Neuronal stem cell (in vitro differentiated cells): ENCODE results near the gene FOSL2.
"Not testable (repeated sequence)": the region's sequence is repeated elsewhere in the genome, so short reads cannot be mapped to it uniquely, and the experiment has no call there.

Experiments
- DNase-seq: peaks from one replicate; pipeline ENCODE4 v3.0.0-alpha.2; 2013; ENCODE audit warnings: low spot score
- H2AFZ ChIP-seq: one replicate; pipeline ENCODE4 v1.6.1; 2013; ENCODE audit warnings: mild to moderate bottlenecking, low read length, inconsistent platforms
- H2AK5ac ChIP-seq: 2 replicates; pipeline ENCODE4 v1.6.1; 2013; ENCODE audit warnings: low read depth, mild to moderate bottlenecking, inconsistent platforms, low read length, moderate library complexity, mixed read lengths
- H2BK120ac ChIP-seq: 2 replicates; pipeline ENCODE4 v1.6.1; 2013; ENCODE audit warnings: low read depth, mild to moderate bottlenecking, inconsistent platforms, low read length, moderate library complexity, mixed read lengths
- H2BK12ac ChIP-seq: one replicate; pipeline ENCODE4 v1.6.1; 2013; ENCODE audit warnings: low read length, inconsistent platforms
- H2BK15ac ChIP-seq: 2 replicates; pipeline ENCODE4 v1.6.1; 2013; ENCODE audit warnings: mild to moderate bottlenecking, low read length, inconsistent platforms, mixed read lengths
- H2BK5ac ChIP-seq: one replicate; pipeline ENCODE4 v1.6.1; 2013; ENCODE audit warnings: inconsistent platforms, mild to moderate bottlenecking, low read length, moderate library complexity
- H3K14ac ChIP-seq: one replicate; pipeline ENCODE4 v1.6.1; 2013; ENCODE audit warnings: low read length, inconsistent platforms
- H3K18ac ChIP-seq: 2 replicates; pipeline ENCODE4 v1.6.1; 2013; ENCODE audit warnings: low read length, inconsistent platforms
- H3K23ac ChIP-seq: 2 replicates; pipeline ENCODE4 v1.6.1; 2013; ENCODE audit warnings: low read depth, mild to moderate bottlenecking, mixed read lengths, low read length, inconsistent platforms; ENCODE audit not compliant: poor library complexity
- H3K27ac ChIP-seq: replicated peaks from 3 replicates; pipeline ENCODE4 v1.5.1; 2013; ENCODE audit warnings: low read length, inconsistent platforms
- H3K27me3 ChIP-seq, 3 experiments: 2 replicates each; pipeline ENCODE4 v1.6.1; 2013; ENCODE audit warnings: low read length in 3 of 3, mild to moderate bottlenecking in 2 of 3, inconsistent platforms in 1 of 3, low read depth in 1 of 3, mixed read lengths in 1 of 3, moderate library complexity in 1 of 3; ENCODE audit not compliant: control insufficient read depth in 3 of 3, insufficient read depth in 3 of 3
- H3K36me3 ChIP-seq, 2 donors: replicated peaks in 1 of 2; 2 replicates each; pipeline ENCODE4 v1.6.1; 2013; ENCODE audit warnings: low read length in 2 of 2; ENCODE audit not compliant: control insufficient read depth in 2 of 2, insufficient read depth in 2 of 2
- H3K4ac ChIP-seq: 2 replicates; pipeline ENCODE4 v1.6.1; 2013; ENCODE audit warnings: inconsistent platforms, mild to moderate bottlenecking, low read length, moderate library complexity
- H3K4me1 ChIP-seq, 2 donors: 1 replicate in 1 of 2; 2 replicates in 1 of 2; pipeline ENCODE4 v1.6.1; 2013; ENCODE audit warnings: low read length in 2 of 2, low read depth in 1 of 2; ENCODE audit not compliant: control insufficient read depth in 2 of 2, insufficient read depth in 1 of 2
- H3K4me2 ChIP-seq: one replicate; pipeline ENCODE4 v1.6.1; 2013; ENCODE audit warnings: mild to moderate bottlenecking, low read length, inconsistent platforms; ENCODE audit not compliant: insufficient read depth, poor library complexity, severe bottlenecking
- H3K4me3 ChIP-seq, 2 donors: 2 replicates each; pipeline ENCODE4 v1.5.1; 2013; ENCODE audit warnings: low read length in 2 of 2, mild to moderate bottlenecking in 2 of 2, inconsistent platforms in 1 of 2, moderate library complexity in 1 of 2
- H3K79me1 ChIP-seq: one replicate; pipeline ENCODE4 v1.6.1; 2013; ENCODE audit warnings: low read depth, mild to moderate bottlenecking, inconsistent platforms, low read length, moderate library complexity
- H3K9ac ChIP-seq: one replicate; pipeline ENCODE4 v1.6.1; 2013; ENCODE audit warnings: mild to moderate bottlenecking, low read depth, low read length, inconsistent platforms; ENCODE audit not compliant: poor library complexity
- H3K9me3 ChIP-seq, 2 donors: replicated peaks in 1 of 2; 2 replicates each; pipeline versions ENCODE3 to v1.6.1; 2013; ENCODE audit warnings: low read length in 2 of 2, mild to moderate bottlenecking in 2 of 2, inconsistent platforms in 1 of 2, low read depth in 1 of 2, mixed read lengths in 1 of 2, moderate library complexity in 1 of 2; ENCODE audit not compliant: control insufficient read depth in 2 of 2, insufficient read depth in 1 of 2
- H4K8ac ChIP-seq: one replicate; pipeline ENCODE4 v1.6.1; 2013; ENCODE audit warnings: low read depth, mild to moderate bottlenecking, inconsistent platforms, low read length, moderate library complexity
- H4K91ac ChIP-seq: one replicate; pipeline ENCODE4 v1.6.1; 2013; ENCODE audit warnings: low read length, low read depth, mild to moderate bottlenecking, inconsistent platforms; ENCODE audit not compliant: poor library complexity
- WGBS, 2 donors: extraction: QIAGEN DNeasy Blood & Tissue Kit; methylation state at CpG; one replicate each; pipeline ENCODE4 v1.1.7; 2013; ENCODE audit warnings: missing lambda C conversion rate in 2 of 2, mixed read lengths in 1 of 2; ENCODE audit not compliant: insufficient read length in 2 of 2, insufficient replicate concordance in 1 of 2; ENCODE audit errors: extremely low coverage in 2 of 2; 5-methylcytosine and 5-hydroxymethylcytosine counted together

FOSL2 gene

DNA sequence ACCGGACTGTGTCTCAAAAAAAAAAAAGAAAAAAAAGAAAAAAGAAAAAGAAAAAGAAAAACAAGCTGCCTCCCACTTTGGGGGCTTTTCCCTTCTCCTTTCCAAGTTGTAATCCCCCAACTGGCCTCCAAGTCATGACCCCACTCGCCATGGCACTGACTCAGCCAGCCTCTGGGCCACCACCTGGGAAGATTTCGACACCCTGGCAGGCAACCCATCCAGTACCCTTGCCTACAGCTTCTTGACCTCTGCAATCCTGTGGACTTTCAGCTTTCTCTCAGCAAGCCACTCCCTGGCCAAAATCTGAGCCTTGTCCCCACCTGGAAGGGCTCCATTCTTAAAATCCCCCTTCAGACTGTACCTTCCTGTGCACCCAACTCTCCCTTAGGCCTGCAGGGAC is 22.3 kb upstream of the FOSL2 start:
- H4K8ac ChIP-seq, result no peak overlapping the region
- no peak overlapping the region for H2BK15ac ChIP-seq
- H2BK12ac ChIP-seq, result peak overlapping the region; percentile 47
- no peak overlapping the region for H3K14ac ChIP-seq
- H3K4ac ChIP-seq, result no peak overlapping the region
- no peak overlapping the region for H2BK5ac ChIP-seq
- WGBS, 2 donors, result no CpG with 5 or more reads among the region's 3 CpGs
- H3K4me2 ChIP-seq, result no peak overlapping the region
- H3K9ac ChIP-seq, result no peak overlapping the region
- no peak overlapping the region for H2AK5ac ChIP-seq
- no peak overlapping the region for H3K27ac ChIP-seq
- H2BK120ac ChIP-seq, result no peak overlapping the region
- peaks cover 6% of the 10 kb centered on the region in 2 donors for H3K4me1 ChIP-seq
- H3K27me3 ChIP-seq, result peaks cover 0 to 25% (median 0%) of the 10 kb centered on the region in 3 experiments
- no peak overlapping the region for H3K23ac ChIP-seq
- H3K79me1 ChIP-seq, result no peaks in the 10 kb centered on the region
- H3K9me3 ChIP-seq, result no peaks in the 10 kb centered on the region
- no peak overlapping the region for H3K18ac ChIP-seq
- no peak overlapping the region for H2AFZ ChIP-seq
- no peak for DNase-seq
- no peak overlapping the region for H3K4me3 ChIP-seq
- H4K91ac ChIP-seq, result no peak overlapping the region
- no peaks in the 10 kb centered on the region for H3K36me3 ChIP-seq

DNA sequence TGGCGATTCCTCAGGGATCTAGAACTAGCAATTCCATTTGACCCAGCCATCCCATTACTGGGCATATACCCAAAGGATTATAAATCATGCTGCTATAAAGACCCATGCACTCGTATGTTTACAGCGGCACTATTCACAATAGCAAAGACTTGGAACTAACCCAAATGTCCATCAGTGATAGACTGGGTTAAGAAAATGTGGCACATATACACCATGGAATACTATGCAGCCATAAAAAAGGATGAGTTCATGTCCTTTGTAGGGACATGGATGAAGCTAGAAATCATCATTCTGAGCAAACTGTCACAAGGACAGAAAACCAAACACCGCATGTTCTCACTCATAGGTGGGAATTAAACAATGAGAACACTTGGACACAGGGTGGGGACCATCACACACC is 20.9 kb upstream of the FOSL2 start:
- not testable (repeated sequence) for H2AK5ac ChIP-seq, H2BK5ac ChIP-seq, H2BK15ac ChIP-seq, H2BK12ac ChIP-seq, H2AFZ ChIP-seq, H3K36me3 ChIP-seq, H3K23ac ChIP-seq, H3K9ac ChIP-seq, H3K4me3 ChIP-seq, H3K4me2 ChIP-seq, H3K9me3 ChIP-seq, H3K14ac ChIP-seq, H3K18ac ChIP-seq, H3K79me1 ChIP-seq, H4K8ac ChIP-seq, H2BK120ac ChIP-seq, H4K91ac ChIP-seq, H3K4me1 ChIP-seq, H3K4ac ChIP-seq, H3K27ac ChIP-seq, DNase-seq
- H3K27me3 ChIP-seq, result peaks cover 0 to 28% (median 0%) of the 10 kb centered on the region in 3 experiments
- WGBS, 2 donors, result no CpG with 5 or more reads among the region's 4 CpGs

GRCh38 chr2:28373854-28374253 is 18.8 kb upstream of the FOSL2 start:
- no peak overlapping the region for H3K23ac ChIP-seq
- no peak overlapping the region for H4K8ac ChIP-seq
- H4K91ac ChIP-seq, result no peak overlapping the region
- no peak overlapping the region for H2BK12ac ChIP-seq
- H3K36me3 ChIP-seq, result no peaks in the 10 kb centered on the region
- H3K18ac ChIP-seq, result no peak overlapping the region
- no peak overlapping the region for H3K27ac ChIP-seq
- no peaks in the 10 kb centered on the region for H3K79me1 ChIP-seq
- H3K4me3 ChIP-seq, result no peak overlapping the region
- H3K27me3 ChIP-seq, result peaks cover 0 to 33% (median 0%) of the 10 kb centered on the region in 3 experiments
- H3K9me3 ChIP-seq, result no peaks in the 10 kb centered on the region
- peaks cover 0 to 8% of the 10 kb centered on the region in 2 donors for H3K4me1 ChIP-seq
- no peak overlapping the region for H2BK15ac ChIP-seq
- H2BK5ac ChIP-seq, result no peak overlapping the region
- no peak overlapping the region for H3K14ac ChIP-seq
- H2AK5ac ChIP-seq, result no peak overlapping the region
- no peak overlapping the region for H2BK120ac ChIP-seq
- DNase-seq, result no peak
- H3K4me2 ChIP-seq, result no peak overlapping the region
- H2AFZ ChIP-seq, result no peak overlapping the region
- WGBS, 2 donors, result no CpG with 5 or more reads among the region's 4 CpGs
- no peak overlapping the region for H3K9ac ChIP-seq
- H3K4ac ChIP-seq, result no peak overlapping the region

DNA sequence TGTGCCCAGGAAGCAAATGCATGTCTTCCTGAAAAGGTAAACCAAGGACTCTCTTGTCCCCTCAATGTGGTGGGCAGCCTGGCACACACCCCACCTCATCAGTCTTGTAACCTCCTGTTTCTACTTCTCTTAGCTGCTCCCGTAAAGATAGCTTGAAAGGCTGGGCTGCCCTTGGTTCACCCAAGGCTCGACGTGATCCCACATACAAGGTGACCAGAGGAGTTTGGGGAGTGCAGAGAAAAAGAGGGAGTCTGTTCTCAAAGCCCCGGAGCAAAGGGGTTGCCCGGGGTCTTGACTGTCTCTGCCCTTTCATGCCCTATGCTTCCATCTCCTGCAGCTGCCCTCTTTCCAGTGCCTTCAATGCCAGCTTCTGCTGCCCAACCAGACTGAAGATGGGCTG is 18.3 kb upstream of the FOSL2 start:
- no peak overlapping the region for H2BK5ac ChIP-seq
- H2AFZ ChIP-seq, result no peak overlapping the region
- no peak overlapping the region for H2BK120ac ChIP-seq
- peak overlapping the region; percentile 25 for H3K14ac ChIP-seq
- H3K79me1 ChIP-seq, result no peaks in the 10 kb centered on the region
- H2BK15ac ChIP-seq, result peak overlapping the region; percentile 35
- H3K23ac ChIP-seq, result no peak overlapping the region
- no peak overlapping the region for H4K8ac ChIP-seq
- no peak overlapping the region for H2BK12ac ChIP-seq
- H3K18ac ChIP-seq, result peak overlapping the region; percentile 20
- H4K91ac ChIP-seq, result no peak overlapping the region
- peaks cover 0 to 33% (median 0%) of the 10 kb centered on the region in 3 experiments for H3K27me3 ChIP-seq
- H3K9ac ChIP-seq, result no peak overlapping the region
- no CpG with 5 or more reads among the region's 5 CpGs for WGBS, 2 donors
- no peak for DNase-seq
- H3K4me3 ChIP-seq, result no peak overlapping the region
- H3K9me3 ChIP-seq, result no peaks in the 10 kb centered on the region
- no peak overlapping the region for H3K27ac ChIP-seq
- peaks cover 0 to 8% of the 10 kb centered on the region in 2 donors for H3K4me1 ChIP-seq
- no peak overlapping the region for H3K4ac ChIP-seq
- H3K4me2 ChIP-seq, result no peak overlapping the region
- peak overlapping the region; percentile 58 for H2AK5ac ChIP-seq
- no peaks in the 10 kb centered on the region for H3K36me3 ChIP-seq
